Activated naive CD4-positive, alpha-beta T cell treated with anti-CD3 and anti-CD28 coated beads, Interleukin-2, amount 50 U/mL, for 24 hours (primary cell): ENCODE data around the gene ZNF443.
"Not testable (repeated sequence)": the region's sequence is repeated elsewhere in the genome, so short reads cannot be mapped to it uniquely, and the experiment has no call there.

ENCODE experiments used
- H3K27ac Mint-ChIP-seq: one replicate; pipeline ENCODE4 v1.8.0; 2021; ENCODE audit warnings: mild to moderate bottlenecking, mixed read lengths
- H3K27me3 Mint-ChIP-seq: one replicate; pipeline ENCODE4 v1.8.0; 2021; ENCODE audit warnings: mixed read lengths
- H3K36me3 Mint-ChIP-seq: one replicate; pipeline ENCODE4 v1.8.0; 2021; ENCODE audit warnings: mixed read lengths
- H3K4me1 Mint-ChIP-seq: one replicate; pipeline ENCODE4 v1.8.0; 2021; ENCODE audit warnings: mixed read lengths
- H3K4me3 Mint-ChIP-seq: one replicate; pipeline ENCODE4 v1.8.0; 2021; ENCODE audit warnings: mild to moderate bottlenecking, mixed read lengths
- H3K9me3 Mint-ChIP-seq: one replicate; pipeline ENCODE4 v1.8.0; 2021; ENCODE audit warnings: mixed read lengths

Gene ZNF443

DNA sequence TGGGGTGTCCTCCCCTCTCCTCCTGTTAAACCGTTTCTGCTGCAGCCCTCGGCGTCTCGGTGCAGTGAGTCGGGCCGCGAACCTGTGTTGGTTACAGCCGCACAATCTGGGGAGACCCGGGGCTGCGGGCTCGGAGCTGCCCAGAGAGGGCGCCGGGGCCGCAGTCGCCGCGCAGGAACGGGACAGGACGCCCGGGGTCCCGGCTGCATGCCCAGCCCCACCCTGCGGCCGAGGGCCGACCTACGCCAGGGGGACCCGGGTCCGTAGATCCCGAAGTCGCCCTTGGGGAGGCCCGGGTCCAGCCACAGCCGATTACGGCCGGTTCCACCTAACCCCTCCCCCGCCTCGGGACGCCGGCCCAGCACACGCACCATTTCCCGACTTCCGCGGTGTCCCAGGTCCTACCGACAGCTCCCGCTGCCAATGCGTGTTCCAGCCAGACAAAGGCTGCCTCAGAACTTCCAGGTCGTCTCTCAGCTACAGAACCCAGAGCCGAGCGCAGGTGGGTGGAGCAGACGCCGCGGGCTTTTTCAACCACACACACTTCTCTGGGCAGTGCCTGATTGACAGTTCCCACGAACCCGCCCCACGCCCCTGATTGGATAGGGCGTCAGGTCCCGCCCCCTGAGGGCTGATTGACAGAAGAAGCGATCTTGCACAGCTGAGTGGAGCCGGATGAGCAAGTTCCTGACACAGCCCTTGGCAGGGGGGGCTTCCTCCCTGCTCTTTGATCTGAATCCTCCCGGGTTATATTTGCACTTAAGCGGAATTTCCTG is at the start of gene ZNF443:
Gene ZNF443, minus strand, starts transcription at position 481 of the 776 bp plus-strand sequence. Its CDS starts 107 bp downstream, at position 374.
- Mint-ChIP-seq H3K27me3 (no peaks in the 10 kb centered on the region), H3K4me1 (peaks cover 32% of the 10 kb centered on the region), H3K27ac (peak within 1 kb of the TSS; percentile 90), H3K36me3 (peaks cover 8% of the 10 kb centered on the region), H3K9me3 (peaks cover 8% of the 10 kb centered on the region), H3K4me3 (peak within 1 kb of the TSS; percentile 99)

DNA sequence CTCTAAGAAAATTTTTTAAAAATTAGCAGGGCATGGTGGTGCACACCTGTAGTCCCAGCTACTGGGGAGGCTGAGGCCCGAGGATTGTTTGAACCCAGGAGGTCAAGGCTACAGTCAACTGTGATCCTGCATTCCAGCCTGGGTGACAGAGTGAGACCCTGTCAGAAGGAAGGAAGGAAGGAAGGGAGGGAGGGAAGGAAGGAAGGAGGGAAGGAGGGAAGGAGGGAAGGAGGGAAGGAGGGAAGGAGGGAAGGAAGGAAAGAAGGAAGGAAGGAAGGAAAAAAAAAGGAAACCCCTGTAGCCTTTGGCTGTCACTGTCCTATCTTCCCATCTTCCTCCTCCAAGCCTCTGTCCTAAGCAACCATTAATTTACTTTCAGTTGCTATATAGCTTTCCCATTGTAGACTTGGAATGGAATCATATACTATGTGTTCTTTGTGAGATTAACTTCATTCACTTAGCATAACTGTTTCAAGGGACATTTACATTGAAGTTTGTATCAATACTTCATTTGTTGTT is 45.5 kb upstream of the ZNF443 start:
- H3K4me3 Mint-ChIP-seq, H3K27ac Mint-ChIP-seq, H3K27me3 Mint-ChIP-seq, H3K36me3 Mint-ChIP-seq, H3K9me3 Mint-ChIP-seq: not testable (repeated sequence)
- H3K4me1 Mint-ChIP-seq = peaks cover 31% of the 10 kb centered on the region

DNA sequence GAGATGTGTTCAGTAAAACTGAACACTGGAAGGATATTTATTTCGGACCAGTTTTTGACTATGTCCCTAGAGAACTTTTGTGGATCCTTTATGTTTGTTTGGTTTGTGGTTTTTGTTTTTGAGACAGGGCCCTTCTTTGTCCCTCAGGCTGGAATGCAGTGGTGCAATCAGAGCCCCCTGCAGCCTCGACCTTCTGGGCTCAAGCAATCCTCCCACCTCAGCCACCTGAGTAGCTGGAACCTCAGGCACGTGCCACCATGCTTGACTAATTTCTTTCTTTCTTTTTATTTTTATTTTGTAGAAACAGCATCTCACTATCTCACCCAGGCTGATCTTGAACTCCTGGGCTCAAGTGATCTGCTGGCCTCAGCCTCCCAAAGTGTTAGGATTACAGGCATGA is 44.8 kb upstream of the ZNF443 start:
- Mint-ChIP-seq H3K4me1 (peaks cover 32% of the 10 kb centered on the region), H3K27ac (no peak overlapping the region), H3K36me3 (no peaks in the 10 kb centered on the region), H3K27me3 (no peaks in the 10 kb centered on the region), H3K9me3 (no peaks in the 10 kb centered on the region), H3K4me3 (peak overlapping the region; percentile 95)

DNA sequence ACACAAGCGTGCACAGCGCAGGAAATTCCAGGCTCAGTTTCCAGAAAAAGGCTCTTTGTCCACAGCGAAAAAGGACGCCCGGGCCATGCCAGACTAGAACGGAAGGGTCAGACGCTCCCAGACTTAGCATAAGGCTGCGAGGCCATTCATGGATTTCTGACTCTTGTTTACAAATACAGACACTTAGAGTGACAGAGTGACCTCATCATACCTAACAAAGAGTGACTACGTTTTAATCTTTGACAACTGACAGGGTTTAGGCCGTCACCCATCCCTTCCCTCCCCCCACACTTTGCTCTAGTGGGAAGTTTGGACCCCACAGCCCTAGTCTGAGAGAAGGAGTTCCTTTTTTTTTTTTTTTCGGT is 44.2 kb upstream of the ZNF443 start:
- no peak overlapping the region for H3K27ac Mint-ChIP-seq
- no peaks in the 10 kb centered on the region for H3K9me3 Mint-ChIP-seq
- peaks cover 32% of the 10 kb centered on the region for H3K4me1 Mint-ChIP-seq
- H3K4me3 Mint-ChIP-seq = peak overlapping the region; percentile 95
- no peaks in the 10 kb centered on the region for H3K27me3 Mint-ChIP-seq
- no peaks in the 10 kb centered on the region for H3K36me3 Mint-ChIP-seq

DNA sequence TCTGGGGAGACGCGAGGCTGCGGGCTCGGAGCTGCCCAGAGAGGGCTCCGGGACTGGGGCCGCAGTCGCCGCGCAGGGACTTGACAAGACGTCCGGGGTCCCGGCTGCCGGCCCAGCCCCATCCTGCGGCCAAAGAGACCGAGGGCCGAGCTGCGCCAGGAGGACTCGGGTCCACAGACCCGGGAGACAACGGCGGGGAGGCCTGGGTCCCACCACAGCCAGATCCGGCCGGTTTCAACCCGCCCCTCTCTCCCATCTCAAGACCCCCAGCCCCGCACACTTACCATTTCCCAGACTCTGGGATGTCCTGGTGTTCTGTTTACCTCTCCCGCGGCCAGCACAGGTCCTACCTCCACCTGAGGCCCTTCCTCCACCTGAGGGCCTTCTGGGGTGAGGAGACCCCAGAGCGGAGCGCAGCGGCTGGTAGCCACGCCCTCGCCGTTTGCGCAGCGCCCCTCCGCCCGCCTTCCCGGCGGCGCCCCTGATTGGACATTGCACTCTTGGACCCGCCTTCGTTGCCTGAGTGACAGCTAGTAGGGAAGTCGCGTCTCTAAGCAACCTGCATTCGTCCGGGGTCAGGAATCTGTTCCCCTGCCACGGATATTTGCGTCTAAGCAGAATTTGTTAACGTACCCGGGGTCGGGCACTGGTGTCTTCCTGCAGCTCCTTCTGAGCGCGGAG is 43.7 kb upstream of the ZNF443 start, which contains the start of gene ZNF709:
Gene ZNF709, minus strand, starts transcription at position 446 of the 681 bp plus-strand sequence. Its CDS starts 159 bp downstream, at position 287.
- peak within 1 kb of the TSS; percentile 95 for H3K4me3 Mint-ChIP-seq
- no peaks in the 10 kb centered on the region for H3K9me3 Mint-ChIP-seq
- no peaks in the 10 kb centered on the region for H3K27me3 Mint-ChIP-seq

DNA sequence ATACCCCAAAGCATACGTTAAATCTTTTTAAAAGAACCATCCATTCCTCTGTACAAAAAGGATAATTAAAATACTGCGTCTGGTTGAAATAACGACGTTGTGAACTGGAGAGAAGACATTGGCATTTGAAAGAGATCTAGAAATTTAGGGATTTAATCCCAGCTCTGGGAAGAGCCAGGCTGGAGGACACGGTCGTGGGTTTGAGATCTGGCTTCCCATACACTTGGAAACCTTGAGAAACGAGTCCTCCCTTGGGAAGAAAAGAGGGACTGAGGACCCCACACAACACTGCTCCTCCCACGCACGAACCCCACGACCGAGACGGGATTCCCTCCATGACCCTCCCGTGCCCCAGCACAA is 43.2 kb upstream of the ZNF443 start:
- no peaks in the 10 kb centered on the region for H3K9me3 Mint-ChIP-seq
- peak overlapping the region; percentile 95 for H3K4me3 Mint-ChIP-seq
- no peaks in the 10 kb centered on the region for H3K36me3 Mint-ChIP-seq
- H3K27me3 Mint-ChIP-seq = no peaks in the 10 kb centered on the region
- H3K4me1 Mint-ChIP-seq = peaks cover 33% of the 10 kb centered on the region
- peak overlapping the region; percentile 43 for H3K27ac Mint-ChIP-seq

More for the DNA sequence above, 43.7 kb upstream of the ZNF443 start, which contains the start of gene ZNF709:
- peak within 1 kb of the TSS; percentile 43 for H3K27ac Mint-ChIP-seq
- H3K4me1 Mint-ChIP-seq = peaks cover 32% of the 10 kb centered on the region
- no peaks in the 10 kb centered on the region for H3K36me3 Mint-ChIP-seq

DNA sequence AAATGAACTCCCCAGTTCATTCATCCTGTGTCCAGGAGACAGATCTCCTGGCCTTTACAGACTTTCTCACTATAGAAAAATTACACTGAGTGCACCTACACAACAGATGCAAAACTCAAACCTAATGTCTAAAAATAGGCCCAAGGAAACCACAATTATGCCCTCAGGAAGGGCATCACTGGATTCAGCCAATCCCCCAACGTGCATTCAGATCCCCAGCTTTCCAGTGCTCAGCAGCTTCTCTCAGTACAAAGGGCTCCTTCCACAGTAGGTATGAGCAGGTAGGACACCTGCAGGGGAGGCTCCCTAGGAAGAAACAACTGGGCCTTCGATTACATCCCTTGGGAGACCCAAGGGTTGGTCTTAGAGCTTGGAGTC is 41.7 kb upstream of the ZNF443 start:
- Mint-ChIP-seq H3K27ac (no peak overlapping the region), H3K4me3 (peak overlapping the region; percentile 35), H3K36me3 (no peaks in the 10 kb centered on the region), H3K4me1 (peaks cover 47% of the 10 kb centered on the region), H3K9me3 (no peaks in the 10 kb centered on the region), H3K27me3 (no peaks in the 10 kb centered on the region)

DNA sequence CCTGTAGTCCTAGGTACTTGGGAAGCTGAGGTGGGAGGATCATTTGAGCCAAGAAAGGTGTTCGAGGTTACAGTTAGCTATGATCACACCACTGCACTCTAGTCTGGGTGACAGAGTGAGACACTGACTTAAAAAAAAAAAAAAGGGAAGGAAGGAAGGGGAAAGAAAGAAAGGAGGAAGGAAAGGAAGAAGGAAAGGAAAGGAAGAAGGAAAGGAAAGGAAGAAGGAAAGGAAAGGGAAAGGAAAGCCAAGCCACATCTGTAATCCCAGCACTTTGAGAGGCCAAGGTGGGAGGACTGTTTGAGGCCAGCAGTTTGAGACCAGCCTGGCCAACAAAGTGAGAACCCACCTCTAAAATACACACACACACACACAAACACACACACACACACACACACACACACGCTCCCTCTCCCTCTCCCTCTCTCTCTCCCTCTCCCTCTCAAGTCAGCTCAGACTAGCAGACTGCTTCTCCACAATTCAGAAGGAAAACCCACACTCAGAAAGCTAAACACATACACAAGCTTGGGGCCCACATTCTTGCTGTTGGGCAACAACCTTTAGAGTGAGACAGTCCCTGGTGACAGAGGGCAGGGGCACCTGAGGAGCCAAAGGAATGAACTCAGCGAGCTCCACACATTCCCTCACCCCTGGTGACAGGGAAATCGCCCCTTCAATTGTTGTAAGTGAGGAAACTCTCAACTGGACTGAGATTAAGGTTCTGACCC is 41.1 kb upstream of the ZNF443 start:
- peak overlapping the region; percentile 87 for H3K27ac Mint-ChIP-seq
- H3K4me3 Mint-ChIP-seq = peak overlapping the region; percentile 35
- H3K4me1 Mint-ChIP-seq = peaks cover 47% of the 10 kb centered on the region
- no peaks in the 10 kb centered on the region for H3K27me3 Mint-ChIP-seq
- no peaks in the 10 kb centered on the region for H3K36me3 Mint-ChIP-seq
- no peaks in the 10 kb centered on the region for H3K9me3 Mint-ChIP-seq

DNA sequence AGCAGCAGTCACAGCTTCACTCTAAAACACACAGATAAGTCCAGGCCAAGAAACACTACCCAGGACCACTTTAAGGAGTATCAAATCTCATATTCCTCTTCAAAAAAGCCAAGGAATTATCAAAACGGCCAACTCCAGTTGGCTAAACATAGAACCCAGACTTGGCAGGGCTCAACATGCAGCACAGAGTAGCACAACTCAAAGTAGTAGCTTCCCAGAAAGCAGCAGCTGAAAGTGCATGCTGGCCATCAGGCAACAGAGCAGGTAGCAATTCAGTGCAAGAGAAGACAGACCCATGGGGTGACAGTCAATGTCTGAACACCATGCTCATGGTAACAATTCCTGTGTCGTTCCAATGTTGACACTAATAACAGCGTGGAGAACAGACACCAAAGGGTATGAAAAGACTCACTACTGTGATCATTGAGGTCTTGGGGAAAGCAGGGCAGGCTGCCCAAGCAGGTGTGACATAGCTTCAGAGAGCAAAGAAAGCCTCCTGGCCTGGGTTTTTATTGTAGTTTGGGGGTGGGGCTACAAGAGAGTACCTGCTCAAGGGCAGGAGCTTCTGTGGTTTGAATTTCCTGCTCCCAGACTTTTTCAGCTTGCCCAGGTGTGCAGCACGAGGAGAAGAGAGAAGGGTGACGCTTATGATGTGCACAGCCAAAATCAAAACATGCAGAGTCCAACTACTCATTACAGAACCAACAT is 37.6 kb upstream of the ZNF443 start:
- peak overlapping the region; percentile 73 for H3K27ac Mint-ChIP-seq
- no peaks in the 10 kb centered on the region for H3K9me3 Mint-ChIP-seq
- no peak overlapping the region for H3K4me3 Mint-ChIP-seq
- H3K36me3 Mint-ChIP-seq = no peaks in the 10 kb centered on the region
- no peaks in the 10 kb centered on the region for H3K27me3 Mint-ChIP-seq
- peaks cover 32% of the 10 kb centered on the region for H3K4me1 Mint-ChIP-seq

DNA sequence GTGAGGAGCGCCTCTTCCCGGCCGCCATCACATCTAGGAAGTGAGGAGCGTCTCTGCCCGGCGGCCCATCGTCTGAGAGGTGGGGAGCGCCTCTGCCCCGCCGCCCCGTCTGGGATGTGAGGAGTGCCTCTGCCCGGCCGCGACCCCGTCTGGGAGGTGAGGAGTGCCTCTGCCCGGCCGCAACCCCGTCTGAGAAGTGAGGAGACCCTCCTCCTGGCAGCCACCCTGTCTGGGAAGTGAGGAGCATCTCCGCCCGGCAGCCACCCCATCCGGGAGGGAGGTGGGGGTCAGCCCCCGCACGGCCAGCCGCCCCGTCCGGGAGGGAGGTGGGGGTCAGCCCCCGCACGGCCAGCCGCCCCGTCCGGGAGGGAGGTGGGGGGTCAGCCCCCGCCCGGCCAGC is 26.8 kb upstream of the ZNF443 start:
- not testable (repeated sequence) for H3K4me1 Mint-ChIP-seq, H3K4me3 Mint-ChIP-seq, H3K27me3 Mint-ChIP-seq, H3K27ac Mint-ChIP-seq, H3K9me3 Mint-ChIP-seq
- H3K36me3 Mint-ChIP-seq = peaks cover 23% of the 10 kb centered on the region

DNA sequence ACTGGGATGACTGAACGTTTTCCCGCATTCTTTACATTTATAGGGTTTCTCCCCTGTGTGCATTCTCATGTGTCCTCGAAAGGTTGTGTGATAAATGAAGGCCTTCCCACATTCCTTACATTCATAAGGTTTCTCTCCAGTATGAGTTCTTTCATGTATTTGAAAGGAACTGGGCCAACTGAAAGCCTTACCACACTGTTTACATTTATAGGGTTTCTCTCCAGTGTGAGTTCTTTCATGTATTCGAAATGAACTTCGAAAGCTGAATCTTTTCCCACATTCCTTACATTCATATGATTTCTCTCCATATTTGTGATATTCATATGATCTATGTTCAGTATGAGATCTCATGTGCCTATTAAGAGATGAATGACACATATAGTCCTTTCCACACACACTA is 24.4 kb upstream of the ZNF443 start:
- Mint-ChIP-seq H3K27ac (no peak overlapping the region), H3K4me1 (no peaks in the 10 kb centered on the region), H3K9me3 (peaks cover 5% of the 10 kb centered on the region), H3K27me3 (no peaks in the 10 kb centered on the region), H3K36me3 (peaks cover 30% of the 10 kb centered on the region), H3K4me3 (no peak overlapping the region)

DNA sequence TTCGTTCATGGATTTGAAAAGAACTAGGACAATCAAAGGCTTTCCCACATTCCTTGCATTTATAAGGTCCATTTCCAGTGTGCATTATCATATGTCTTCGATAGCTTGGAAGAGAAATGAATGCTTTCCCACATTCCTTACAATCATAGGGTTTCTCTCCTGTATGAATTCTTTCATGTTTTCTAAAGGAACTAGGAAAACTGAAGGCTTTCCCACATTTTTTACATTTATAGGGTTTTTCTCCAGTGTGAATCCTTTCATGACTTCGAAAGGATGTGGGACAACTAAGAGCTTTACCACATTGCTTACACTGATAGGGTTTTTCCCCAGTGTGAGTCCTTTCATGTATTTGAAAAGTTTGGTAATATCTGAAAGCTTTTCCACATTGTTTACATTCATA is 23.9 kb upstream of the ZNF443 start:
- Mint-ChIP-seq H3K9me3 (peaks cover 5% of the 10 kb centered on the region), H3K36me3 (peaks cover 32% of the 10 kb centered on the region), H3K4me1 (no peaks in the 10 kb centered on the region)

DNA sequence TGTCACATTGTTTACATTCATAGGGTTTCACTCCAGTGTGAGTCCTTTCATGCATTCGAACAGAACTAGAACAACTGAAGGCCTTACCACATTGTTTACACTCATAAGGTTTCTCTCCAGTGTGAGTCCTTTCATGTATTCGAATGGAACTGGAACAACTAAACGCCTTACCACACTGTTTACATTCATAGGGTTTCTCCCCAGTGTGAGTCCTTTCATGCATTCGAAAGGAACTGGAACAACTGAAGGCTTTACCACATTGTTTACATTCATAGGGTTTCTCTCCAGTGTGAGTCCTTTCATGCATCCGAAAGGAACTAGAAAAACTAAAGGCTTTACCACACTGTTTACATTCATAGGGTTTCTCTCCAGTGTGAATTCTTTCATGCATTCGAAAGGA is 23.3 kb upstream of the ZNF443 start:
- not testable (repeated sequence) for H3K27ac Mint-ChIP-seq, H3K9me3 Mint-ChIP-seq, H3K4me3 Mint-ChIP-seq, H3K4me1 Mint-ChIP-seq, H3K27me3 Mint-ChIP-seq
- H3K36me3 Mint-ChIP-seq = peaks cover 38% of the 10 kb centered on the region

More for the DNA sequence above, 23.9 kb upstream of the ZNF443 start:
- Mint-ChIP-seq H3K4me3 (no peak overlapping the region), H3K27ac (no peak overlapping the region), H3K27me3 (no peaks in the 10 kb centered on the region)

DNA sequence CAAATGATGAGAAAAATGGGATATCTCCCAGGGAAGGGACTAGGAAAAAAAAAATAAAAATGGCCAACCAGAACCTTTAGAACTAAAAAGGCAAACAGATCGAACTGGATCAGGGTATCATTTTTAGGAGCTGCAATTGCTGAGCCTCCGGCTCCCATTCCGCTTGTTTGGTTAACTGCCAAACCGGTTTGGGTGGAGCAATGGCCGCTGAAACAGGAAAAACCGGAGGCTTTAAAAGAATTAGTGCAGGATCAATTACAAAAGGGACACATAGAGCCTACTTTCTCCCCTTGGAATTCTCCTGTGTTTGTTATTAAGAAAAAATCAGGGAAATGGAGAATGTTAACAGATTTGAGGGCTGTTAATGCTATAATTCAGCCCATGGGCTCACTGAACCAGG is 12.7 kb upstream of the ZNF443 start:
- Mint-ChIP-seq H3K27me3 (no peaks in the 10 kb centered on the region), H3K27ac (no peak overlapping the region), H3K9me3 (peaks cover 22% of the 10 kb centered on the region), H3K36me3 (peaks cover 25% of the 10 kb centered on the region), H3K4me1 (no peaks in the 10 kb centered on the region), H3K4me3 (no peak overlapping the region)

DNA sequence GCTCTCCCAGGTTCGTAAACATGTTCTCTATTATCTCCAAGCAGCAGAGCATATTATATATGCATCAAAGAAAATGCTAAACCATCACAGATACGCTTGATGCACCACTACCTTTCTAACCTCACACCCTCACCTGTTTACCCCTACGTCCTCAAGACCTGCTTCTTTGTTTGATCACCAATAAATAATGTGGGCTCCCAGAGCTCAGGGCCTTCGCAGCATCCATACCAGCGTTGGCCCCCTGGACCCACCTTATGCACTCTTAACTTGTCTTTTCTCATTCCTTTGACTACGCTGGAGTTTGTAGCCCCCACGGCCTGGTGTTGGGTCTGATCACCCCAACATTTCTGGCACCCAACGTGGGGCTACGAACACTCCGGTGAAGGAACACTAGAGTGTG is 10.0 kb upstream of the ZNF443 start:
- Mint-ChIP-seq H3K9me3 (peaks cover 11% of the 10 kb centered on the region), H3K27ac (no peak overlapping the region), H3K4me3 (no peak overlapping the region)

More for the DNA sequence above, 10.0 kb upstream of the ZNF443 start:
- Mint-ChIP-seq H3K36me3 (peaks cover 18% of the 10 kb centered on the region), H3K4me1 (no peaks in the 10 kb centered on the region), H3K27me3 (no peaks in the 10 kb centered on the region)
